Measurements from ENCODE around the gene TTC38.

DNA sequence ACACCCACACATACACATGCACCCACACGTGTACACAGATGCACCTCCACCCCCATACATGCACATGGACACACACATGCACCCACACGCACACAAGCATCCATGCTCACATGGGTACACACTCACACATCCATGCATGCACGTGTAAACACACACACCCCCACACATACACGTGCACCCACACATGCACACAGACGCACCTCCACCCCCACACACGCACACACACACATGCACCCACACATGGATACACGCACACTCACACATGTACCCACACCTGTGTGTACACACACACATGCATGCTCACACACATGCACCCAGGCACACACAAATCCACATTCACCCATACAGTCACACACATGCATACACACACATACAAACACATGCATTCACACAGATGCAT, 42.2 kb upstream of the TTC38 start:
- TF ChIP-seq, protein P1, sequence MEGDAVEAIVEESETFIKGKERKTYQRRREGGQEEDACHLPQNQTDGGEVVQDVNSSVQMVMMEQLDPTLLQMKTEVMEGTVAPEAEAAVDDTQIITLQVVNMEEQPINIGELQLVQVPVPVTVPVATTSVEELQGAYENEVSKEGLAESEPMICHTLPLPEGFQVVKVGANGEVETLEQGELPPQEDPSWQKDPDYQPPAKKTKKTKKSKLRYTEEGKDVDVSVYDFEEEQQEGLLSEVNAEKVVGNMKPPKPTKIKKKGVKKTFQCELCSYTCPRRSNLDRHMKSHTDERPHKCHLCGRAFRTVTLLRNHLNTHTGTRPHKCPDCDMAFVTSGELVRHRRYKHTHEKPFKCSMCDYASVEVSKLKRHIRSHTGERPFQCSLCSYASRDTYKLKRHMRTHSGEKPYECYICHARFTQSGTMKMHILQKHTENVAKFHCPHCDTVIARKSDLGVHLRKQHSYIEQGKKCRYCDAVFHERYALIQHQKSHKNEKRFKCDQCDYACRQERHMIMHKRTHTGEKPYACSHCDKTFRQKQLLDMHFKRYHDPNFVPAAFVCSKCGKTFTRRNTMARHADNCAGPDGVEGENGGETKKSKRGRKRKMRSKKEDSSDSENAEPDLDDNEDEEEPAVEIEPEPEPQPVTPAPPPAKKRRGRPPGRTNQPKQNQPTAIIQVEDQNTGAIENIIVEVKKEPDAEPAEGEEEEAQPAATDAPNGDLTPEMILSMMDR (conservative IDR thresholded peaks at IDR 0.05; ENCODE audit: low read length), result no peak
- TF ChIP-seq EZH2phosphoT487 (IDR thresholded peaks at IDR 0.05; ENCODE audit: borderline replicate concordance), result no peak
